ENCODE results near the gene PRKD2.
"Not testable (repeated sequence)": the region's sequence is repeated elsewhere in the genome, so short reads cannot be mapped to it uniquely, and the experiment has no call there.

PRKD2 gene

DNA sequence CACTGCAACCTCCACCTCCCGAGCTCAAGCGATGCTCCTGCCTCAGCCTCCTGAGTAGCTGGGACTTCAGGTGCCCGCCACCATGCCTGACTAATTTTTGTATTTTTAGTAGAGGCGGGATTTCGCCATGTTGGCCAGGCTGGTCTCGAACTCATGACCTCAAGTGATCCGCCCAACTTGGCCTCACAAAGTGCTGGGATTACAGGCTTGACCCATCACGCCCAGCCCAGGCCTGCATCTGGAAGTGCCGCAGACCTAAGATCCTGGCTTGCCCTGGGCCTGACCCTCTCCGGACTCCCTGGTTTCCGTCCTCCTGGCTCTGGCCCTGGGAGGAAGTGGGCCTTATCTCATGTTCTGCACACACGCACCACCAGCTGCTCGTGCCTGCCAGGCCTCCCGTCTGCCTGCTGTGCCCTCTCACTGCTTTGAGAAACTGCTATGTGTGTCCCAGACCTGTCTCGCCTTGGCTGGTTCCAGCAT is 87.3 kb downstream of the PRKD2 start:
- no peak for DNase-seq

DNA sequence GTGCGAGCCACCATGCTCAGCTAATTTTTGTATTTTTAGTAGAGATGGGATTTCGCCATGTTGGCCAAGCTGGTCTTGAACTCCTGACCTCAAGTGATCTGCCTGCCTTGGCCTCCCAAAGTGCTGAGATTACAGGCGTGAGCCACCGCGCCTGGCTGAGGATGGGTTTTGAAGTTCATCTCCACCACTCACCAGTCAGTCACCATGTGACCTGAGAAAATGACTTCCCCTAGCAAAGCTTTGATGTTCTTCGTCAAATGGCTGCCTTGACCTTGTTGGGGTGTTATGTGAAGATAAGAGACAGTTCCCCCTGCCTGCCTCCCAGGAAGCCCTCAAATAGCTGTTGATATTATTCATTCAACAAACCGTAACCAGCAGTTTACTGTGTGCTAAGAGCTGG is 87.9 kb downstream of the PRKD2 start:
- not testable (repeated sequence) for DNase-seq

DNA sequence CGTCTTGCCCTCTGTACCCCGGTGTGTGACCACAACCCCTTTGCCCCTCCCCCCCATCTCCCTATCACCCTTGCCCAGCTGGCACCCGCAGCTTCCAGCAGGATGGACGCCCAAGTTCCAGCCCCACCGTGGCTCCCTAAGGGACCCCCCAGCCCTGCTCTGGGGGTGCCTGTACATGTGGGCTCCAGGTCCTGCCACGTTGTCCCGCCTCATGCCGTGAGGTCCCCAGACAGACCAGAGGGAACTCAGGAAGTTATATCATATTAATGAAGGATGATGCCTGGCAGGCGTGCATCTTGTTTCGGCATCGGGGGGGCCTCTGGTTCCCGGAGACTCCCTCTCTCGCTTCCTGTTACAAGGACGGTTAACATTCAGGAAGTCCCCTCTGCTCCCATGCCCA is 90.5 kb downstream of the PRKD2 start:
- no peak for DNase-seq

DNA sequence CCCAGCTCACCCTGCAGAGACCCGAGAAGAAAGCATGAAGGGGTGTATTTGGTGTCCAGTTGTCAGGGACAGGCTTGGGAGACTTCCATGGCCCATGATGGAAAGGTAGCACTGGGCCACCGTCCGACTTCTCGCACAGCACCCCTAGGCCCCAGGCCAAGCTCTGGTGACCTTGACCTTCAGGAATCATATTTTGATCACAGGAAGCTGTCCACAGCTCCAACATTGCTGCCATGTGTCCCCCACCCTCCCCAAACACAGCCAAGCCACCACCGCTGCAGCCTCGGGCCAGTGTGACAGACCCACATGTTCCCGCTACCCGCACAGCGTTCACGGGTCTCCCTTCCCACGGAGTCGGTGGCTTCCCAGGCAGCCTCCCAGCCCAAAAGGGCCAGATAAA is 91.2 kb downstream of the PRKD2 start:
- no peak for DNase-seq

DNA sequence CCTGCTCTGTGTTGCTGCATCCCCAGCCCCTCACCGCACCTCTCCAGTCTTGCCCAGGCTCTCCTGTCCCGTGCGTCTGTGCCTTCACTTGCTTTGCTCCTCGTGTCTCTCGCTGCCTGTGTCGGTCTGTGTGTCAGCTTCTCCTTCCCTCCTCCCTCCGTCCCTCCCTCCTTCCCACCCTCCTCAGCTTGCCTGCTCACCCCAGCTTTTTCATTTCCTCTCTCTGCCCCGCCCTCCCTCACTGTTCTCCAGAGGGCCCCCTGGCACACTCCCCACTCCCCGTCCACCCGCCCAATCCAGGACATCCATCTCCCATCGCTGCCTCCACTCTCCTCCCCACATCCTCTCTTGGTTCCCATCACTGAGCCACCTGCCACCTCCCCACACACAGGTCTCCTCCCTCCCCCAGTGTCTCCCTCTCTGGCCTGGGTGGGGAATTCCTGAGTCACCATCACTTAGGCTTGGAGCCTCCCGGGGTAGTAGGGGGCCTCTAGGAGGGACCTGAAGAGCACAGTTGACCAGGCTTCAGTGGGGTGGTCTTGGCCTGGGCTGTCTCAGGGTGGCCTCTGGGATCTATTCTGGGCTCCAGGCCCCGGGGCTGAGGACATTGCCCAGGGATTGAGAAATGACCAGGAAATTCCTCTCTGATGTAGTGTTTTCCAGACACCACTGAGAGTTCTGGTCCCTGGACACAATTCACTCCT is 91.8 kb downstream of the PRKD2 start, which contains the start of gene PTGIR:
TSS of gene PTGIR (minus strand) at position 132 of the 704 bp plus-strand sequence. CDS start 864 bp downstream, outside the sequence.
- DNase-seq: no peak
